Right lobe of liver (tissue), 6 donors: ENCODE results near the gene PKP4. TPM values are rescaled to one million over a fixed set of nuclear protein-coding genes. Genes with fewer than 3 reads are reported as not detected.

ENCODE experiments used
- ATAC-seq, 4 donors: fragments of 200-7000 bp; cut with Tn5 transposase; one replicate each; pipeline ENCODE4 v1.9.1; 2020; ENCODE audit warnings: mild to moderate bottlenecking in 4 of 4, moderate library complexity in 4 of 4
- DNase-seq, 3 donors: peaks; one replicate each; pipeline ENCODE4 v3.0.0-alpha.2; 2020
- H3K27ac ChIP-seq, 3 donors: fragments of 200-600 bp; one replicate each; pipeline ENCODE4 v1.8.0; 2022
- H3K27me3 ChIP-seq, 2 donors: fragments of 200-600 bp; one replicate each; pipeline ENCODE4 v1.8.0; 2022
- H3K36me3 ChIP-seq, 4 donors: fragments of 200-600 bp; sonication (generic) in 1 of 4; one replicate each; pipeline versions ENCODE4 v1.5.1 to v1.8.0; 2017 to 2022; ENCODE audit warnings: control low read depth in 1 of 4
- H3K4me1 ChIP-seq, 4 donors: fragments of 200-600 bp; sonication (generic) in 1 of 4; one replicate each; pipeline versions ENCODE4 v1.5.1 to v1.8.0; 2017 to 2022; ENCODE audit warnings: control low read depth in 1 of 4
- H3K4me3 ChIP-seq, 3 donors: fragments of 200-600 bp; one replicate each; pipeline ENCODE4 v1.8.0; 2022
- H3K9me3 ChIP-seq, 4 donors: fragments of 200-600 bp; sonication (generic) in 1 of 4; one replicate each; pipeline versions ENCODE4 v1.5.1 to v1.8.0; 2017 to 2022; ENCODE audit warnings: control low read depth in 1 of 4
- CTCF ChIP-seq, 4 donors: fragments of 200-600 bp in 3 of 4; fragments of 450-650 bp in 1 of 4; IDR thresholded peaks; one replicate each; pipeline versions ENCODE4 v1.5.1 to v1.8.0; 2016 to 2022; ENCODE audit warnings: antibody characterized with exemption in 4 of 4, mild to moderate bottlenecking in 2 of 4
- POLR2A ChIP-seq: fragments of 450-650 bp; IDR thresholded peaks from one replicate; pipeline ENCODE4 v1.6.1; 2017; ENCODE audit warnings: antibody characterized with exemption, mild to moderate bottlenecking
- WGBS: methylation state at CpG from one replicate; pipeline ENCODE4 v1.1.6; 2018; ENCODE audit warnings: low coverage, low lambda C conversion rate; ENCODE audit not compliant: insufficient coverage; ENCODE audit errors: missing lambda C conversion rate; 5-methylcytosine and 5-hydroxymethylcytosine counted together
- intact Hi-C, 2 donors: fragments of 100-400 bp; cut with DNase I; formaldehyde crosslinking; loops; one replicate each; pipeline versions ENCODE4 v1.11.2 to v1.14.1; 2022
- total RNA-seq, 6 experiments: library from RNA; depleted of rRNA in 2 of 6; stranded (reverse); fragments of >200 nt in 2 of 6; fragmentation: NEBNext Ultra II Directional in 3 of 6; extraction: Animal tissue kit (Norgen Biotek cat#: 25700) in 3 of 6; gene quantifications; one replicate each; pipeline versions ENCODE4 v1.1.0 to v1.2.4, GENCODE V29; 2016 to 2023
- donor health status: DM: no; HTN: yes; CAD: no.
- donor health status: DM: no; HTN: no; CAD: no.
- donor health status: DM: no; HTN: no; CAD: no.
- donor health status: DM: no; HTN: yes; CAD: no.
- donor health status: DM: no; HTN: yes; CAD: no.

The PKP4 gene
- total RNA-seq, 6 experiments from 2014 or later = 27.2 to 41.6 (median 33.2) TPM

GRCh38 chr2:158519481-158519880 is 62.7 kb downstream of the PKP4 start:
- intact Hi-C loops = no loop called here
- H3K36me3 ChIP-seq = no peaks in the 10 kb centered on the region
- H3K27ac ChIP-seq = no peak overlapping the region
- no peaks in the 10 kb centered on the region for H3K27me3 ChIP-seq
- H3K4me1 ChIP-seq = no peaks in the 10 kb centered on the region
- no peak for TF ChIP-seq CTCF (IDR thresholded peaks at IDR 0.05)
- no peak for TF ChIP-seq POLR2A
- no peak for ATAC-seq
- WGBS = 92% methylated on average over 2 of the region's 2 CpGs
- no peaks in the 10 kb centered on the region for H3K9me3 ChIP-seq
- no peak overlapping the region for H3K4me3 ChIP-seq
- DNase-seq = no peak

- no peak for TF ChIP-seq POLR2A
- no peak for TF ChIP-seq CTCF (IDR thresholded peaks at IDR 0.05)
- Histone ChIP-seq H3K27ac (no peak overlapping the region), H3K4me1 (no peaks in the 10 kb centered on the region), H3K4me3 (no peak overlapping the region), H3K36me3 (no peaks in the 10 kb centered on the region), H3K27me3 (no peaks in the 10 kb centered on the region), H3K9me3 (no peaks in the 10 kb centered on the region)
- no peak for DNase-seq
- intact Hi-C loops = no loop called here
- ATAC-seq = no peak
- WGBS = 71% methylated on average over 2 of the region's 4 CpGs
Observed at GRCh38 chr2:158529379-158530259, 72.9 kb downstream of the PKP4 start.

- no peaks in the 10 kb centered on the region for H3K9me3 ChIP-seq
- no peaks in the 10 kb centered on the region for H3K36me3 ChIP-seq
- intact Hi-C loops = no loop called here
- 93% methylated on average over 1 of the region's 1 CpG for WGBS
- H3K27ac ChIP-seq = no peak overlapping the region
- no peaks in the 10 kb centered on the region for H3K27me3 ChIP-seq
- H3K4me3 ChIP-seq = no peak overlapping the region
- H3K4me1 ChIP-seq = no peaks in the 10 kb centered on the region
- TF ChIP-seq POLR2A (no peak), CTCF (IDR thresholded peaks at IDR 0.05) (no peak)
- DNase-seq (no peak), ATAC-seq (no peak)
Observed at GRCh38 chr2:158530829-158531228, 74.1 kb downstream of the PKP4 start.

- Histone ChIP-seq H3K9me3 (no peaks in the 10 kb centered on the region), H3K4me1 (no peaks in the 10 kb centered on the region), H3K27me3 (no peaks in the 10 kb centered on the region), H3K36me3 (no peaks in the 10 kb centered on the region), H3K4me3 (no peak overlapping the region), H3K27ac (no peak overlapping the region)
- 84% methylated on average over 2 of the region's 5 CpGs for WGBS
- TF ChIP-seq CTCF (IDR thresholded peaks at IDR 0.05) (no peak), POLR2A (no peak)
- DNase-seq = no peak
- intact Hi-C loops = no loop called here
- ATAC-seq = no peak
Observed at GRCh38 chr2:158533009-158533408, 76.3 kb downstream of the PKP4 start.
